DOHH2 (cell line): ENCODE measurements around the gene HACD4.

ENCODE experiments used
- H3F3A ChIP-seq: fragments of 200-600 bp; sonication (generic), shearing (Covaris generic); 2 replicates; pipeline ENCODE4 v1.6.0; 2016; ENCODE audit warnings: antibody characterized with exemption, mild to moderate bottlenecking; ENCODE audit not compliant: control insufficient read depth, insufficient read depth
- H3K27ac ChIP-seq: fragments of 200-600 bp; sonication (generic); 2 replicates; pipeline ENCODE4 v1.5.1; 2014; ENCODE audit warnings: low read depth, mild to moderate bottlenecking, low read length, moderate library complexity
- H3K27me3 ChIP-seq: fragments of 200-600 bp; sonication (generic); 2 replicates; pipeline ENCODE4 v1.6.1; 2014; ENCODE audit warnings: mild to moderate bottlenecking, low read length, mixed read lengths; ENCODE audit not compliant: control insufficient read depth
- H3K36me3 ChIP-seq: fragments of 200-600 bp; sonication (generic); 2 replicates; pipeline ENCODE4 v1.6.1; 2014; ENCODE audit warnings: mild to moderate bottlenecking, low read length, moderate library complexity, mixed read lengths; ENCODE audit not compliant: control insufficient read depth
- H3K4me1 ChIP-seq: fragments of 200-600 bp; sonication (generic); 2 replicates; pipeline ENCODE4 v1.6.1; 2014; ENCODE audit warnings: mild to moderate bottlenecking, low read length, mixed read lengths; ENCODE audit not compliant: control insufficient read depth
- H3K4me2 ChIP-seq: fragments of 200-600 bp; sonication (generic); 2 replicates; pipeline ENCODE4 v1.6.0; 2014; ENCODE audit warnings: mild to moderate bottlenecking, low read length, moderate library complexity
- H3K4me3 ChIP-seq: fragments of 200-600 bp; sonication (generic); 2 replicates; pipeline ENCODE4 v1.5.1; 2014; ENCODE audit warnings: mild to moderate bottlenecking, low read length, mixed read lengths
- H3K79me2 ChIP-seq: fragments of 200-600 bp; sonication (generic); 2 replicates; pipeline ENCODE4 v1.6.1; 2014; ENCODE audit warnings: mild to moderate bottlenecking, low read length, mixed read lengths; ENCODE audit not compliant: control insufficient read depth
- H3K9me2 ChIP-seq: fragments of 200-600 bp; sonication (generic); replicated peaks from 2 replicates; pipeline ENCODE4 v1.6.1; 2014; ENCODE audit warnings: mild to moderate bottlenecking, low read length, mixed read lengths; ENCODE audit not compliant: control insufficient read depth
- H3K9me3 ChIP-seq: fragments of 200-600 bp; sonication (generic); 2 replicates; pipeline ENCODE4 v1.6.1; 2014; ENCODE audit warnings: antibody characterized with exemption, low read length, mixed read lengths; ENCODE audit not compliant: control insufficient read depth, insufficient read depth
- H4K20me1 ChIP-seq: fragments of 200-600 bp; sonication (generic); 2 replicates; pipeline ENCODE4 v1.6.0; 2014; ENCODE audit warnings: low read depth, mild to moderate bottlenecking, antibody characterized with exemption, low read length, moderate library complexity; ENCODE audit not compliant: control insufficient read depth, insufficient read depth
- EZH2phosphoT487 ChIP-seq: fragments of 200-600 bp; sonication (generic); IDR thresholded peaks from 2 replicates; pipeline ENCODE4 v1.6.1; 2017; ENCODE audit warnings: borderline replicate concordance, mild to moderate bottlenecking, antibody characterized with exemption, low read length, moderate library complexity, mixed read lengths
- TF ChIP-seq, protein P1 (sequence below): fragments of 200-600 bp; sonication (generic); IDR thresholded peaks from one replicate; pipeline ENCODE4 v1.5.1; 2014; ENCODE audit warnings: antibody characterized with exemption, mild to moderate bottlenecking, low read depth, low read length; ENCODE audit not compliant: poor library complexity, severe bottlenecking

HACD4 gene

DNA sequence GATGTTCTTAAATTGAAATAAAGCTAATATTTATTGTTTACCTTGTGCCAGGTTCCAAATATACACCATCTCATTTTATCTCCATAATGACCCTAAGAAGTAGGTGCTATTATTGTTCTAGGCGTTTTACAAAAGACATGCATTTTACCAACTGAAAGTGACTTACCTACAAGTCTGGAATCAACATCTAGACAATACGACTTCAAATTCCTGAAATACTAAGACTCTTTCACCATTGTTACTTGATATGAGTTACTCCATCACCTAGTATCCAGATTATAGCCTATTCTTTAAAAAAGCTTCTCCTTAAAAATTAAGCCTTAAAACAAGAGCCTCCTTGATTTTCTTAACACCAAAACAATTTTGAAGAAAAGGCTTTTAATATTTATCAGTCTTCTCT, 13.3 kb downstream of the HACD4 start:
- Histone ChIP-seq H3K4me1 (peaks cover 12% of the 10 kb centered on the region), H3K27ac (no peak overlapping the region), H3K4me3 (no peak overlapping the region), H3F3A (no peaks in the 10 kb centered on the region), H3K36me3 (no peaks in the 10 kb centered on the region), H3K9me2 (no peaks in the 10 kb centered on the region), H4K20me1 (no peaks in the 10 kb centered on the region), H3K9me3 (no peaks in the 10 kb centered on the region), H3K4me2 (no peak overlapping the region), H3K27me3 (no peaks in the 10 kb centered on the region), H3K79me2 (no peaks in the 10 kb centered on the region)
- TF ChIP-seq, protein P1, sequence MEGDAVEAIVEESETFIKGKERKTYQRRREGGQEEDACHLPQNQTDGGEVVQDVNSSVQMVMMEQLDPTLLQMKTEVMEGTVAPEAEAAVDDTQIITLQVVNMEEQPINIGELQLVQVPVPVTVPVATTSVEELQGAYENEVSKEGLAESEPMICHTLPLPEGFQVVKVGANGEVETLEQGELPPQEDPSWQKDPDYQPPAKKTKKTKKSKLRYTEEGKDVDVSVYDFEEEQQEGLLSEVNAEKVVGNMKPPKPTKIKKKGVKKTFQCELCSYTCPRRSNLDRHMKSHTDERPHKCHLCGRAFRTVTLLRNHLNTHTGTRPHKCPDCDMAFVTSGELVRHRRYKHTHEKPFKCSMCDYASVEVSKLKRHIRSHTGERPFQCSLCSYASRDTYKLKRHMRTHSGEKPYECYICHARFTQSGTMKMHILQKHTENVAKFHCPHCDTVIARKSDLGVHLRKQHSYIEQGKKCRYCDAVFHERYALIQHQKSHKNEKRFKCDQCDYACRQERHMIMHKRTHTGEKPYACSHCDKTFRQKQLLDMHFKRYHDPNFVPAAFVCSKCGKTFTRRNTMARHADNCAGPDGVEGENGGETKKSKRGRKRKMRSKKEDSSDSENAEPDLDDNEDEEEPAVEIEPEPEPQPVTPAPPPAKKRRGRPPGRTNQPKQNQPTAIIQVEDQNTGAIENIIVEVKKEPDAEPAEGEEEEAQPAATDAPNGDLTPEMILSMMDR = no peak

DNA sequence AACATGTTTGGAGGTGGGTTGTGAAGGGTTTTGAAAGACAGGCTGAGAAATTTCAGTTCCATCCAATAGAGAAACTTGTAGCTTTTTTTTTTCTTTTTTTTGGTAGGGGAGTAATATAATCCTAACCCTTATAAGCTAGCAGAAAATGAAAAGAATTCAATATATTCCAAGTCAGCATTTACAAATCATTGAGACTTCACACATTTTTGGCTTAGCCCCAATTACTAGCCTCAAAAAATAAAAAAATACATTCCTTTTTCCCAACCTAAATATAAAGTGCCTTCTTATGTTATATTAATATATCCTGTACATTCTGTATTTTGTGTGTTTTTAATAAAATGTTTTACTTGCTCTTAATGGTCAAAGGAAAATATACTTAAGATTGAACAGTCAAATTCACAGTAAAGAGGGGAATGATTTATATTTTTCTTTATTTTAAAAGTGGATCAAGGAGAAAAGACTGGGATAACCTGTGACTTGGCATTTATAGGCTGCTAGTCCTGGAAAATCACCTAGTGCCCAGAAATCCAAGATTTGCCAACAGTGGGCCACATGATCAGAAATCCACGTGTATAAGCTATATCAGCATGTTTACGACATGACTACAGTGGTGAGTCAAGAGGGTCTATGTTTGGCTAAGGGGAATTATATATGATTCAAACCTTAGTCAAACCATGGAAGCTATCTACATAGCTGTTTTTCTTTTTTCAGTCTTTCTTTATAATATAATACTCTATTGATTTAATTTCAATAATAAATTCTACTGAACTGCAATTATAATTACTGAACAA, 14.5 kb downstream of the HACD4 start:
- Histone ChIP-seq H3K9me2 (no peaks in the 10 kb centered on the region), H3K4me2 (no peak overlapping the region), H3K4me3 (no peak overlapping the region), H3F3A (no peaks in the 10 kb centered on the region), H4K20me1 (no peaks in the 10 kb centered on the region), H3K4me1 (peaks cover 12% of the 10 kb centered on the region), H3K36me3 (no peaks in the 10 kb centered on the region), H3K79me2 (no peaks in the 10 kb centered on the region), H3K27ac (no peak overlapping the region), H3K9me3 (no peaks in the 10 kb centered on the region), H3K27me3 (no peaks in the 10 kb centered on the region)
- no peak for TF ChIP-seq EZH2phosphoT487
- TF ChIP-seq, protein P1 = no peak

DNA sequence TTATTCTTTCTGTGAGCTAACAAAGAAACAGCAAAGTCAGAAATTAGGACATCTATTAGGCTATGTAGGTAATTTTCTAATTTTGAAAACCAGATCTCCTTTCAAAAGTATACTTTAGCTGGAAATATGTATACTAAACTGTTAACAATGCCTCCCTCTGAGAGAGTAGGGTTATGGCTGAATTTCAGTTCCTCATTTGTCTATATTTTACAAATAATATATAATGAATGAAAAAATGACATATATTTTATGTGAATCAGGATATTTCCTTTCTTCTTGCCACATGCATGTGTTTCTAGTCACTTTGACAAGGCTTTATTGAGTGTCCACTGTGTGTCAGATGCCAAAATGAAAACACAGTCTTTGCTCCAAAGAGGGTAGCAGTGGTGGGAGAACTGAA, 15.4 kb downstream of the HACD4 start:
- Histone ChIP-seq H3K4me2 (no peak overlapping the region), H4K20me1 (no peaks in the 10 kb centered on the region), H3K79me2 (no peaks in the 10 kb centered on the region), H3F3A (no peaks in the 10 kb centered on the region), H3K27me3 (no peaks in the 10 kb centered on the region), H3K27ac (no peak overlapping the region), H3K4me3 (no peak overlapping the region), H3K4me1 (peaks cover 12% of the 10 kb centered on the region), H3K36me3 (no peaks in the 10 kb centered on the region), H3K9me2 (no peaks in the 10 kb centered on the region), H3K9me3 (no peaks in the 10 kb centered on the region)
- TF ChIP-seq EZH2phosphoT487 = no peak
- TF ChIP-seq, protein P1 = no peak
